RPMI7951 (cell line): Measurements from ENCODE around the gene AATF. TPM values are rescaled to one million over a fixed set of nuclear protein-coding genes. Genes with fewer than 3 reads are reported as not detected.
A peak's percentile ranks its signal among the peaks of the same experiment; 100 is the strongest.
"Not testable (repeated sequence)": the region's sequence is repeated elsewhere in the genome, so short reads cannot be mapped to it uniquely, and the experiment has no call there.

ENCODE experiments used
- DNase-seq: peaks from one replicate; pipeline ENCODE4 v3.0.0-alpha.2; 2012; ENCODE audit warnings: low read depth
- total RNA-seq: library from RNA; depleted of rRNA; stranded (reverse); fragments of >200 nt; shearing (Covaris generic); gene quantifications from 2 replicates; pipeline ENCODE4 v1.2.3, GENCODE V29; 2014

Gene AATF
- total RNA-seq, 1 experiment from 2014 or later: 27.0 TPM

GRCh38 chr17:37047631-37048104 is 98.9 kb downstream of the AATF start:
- DNase-seq: peak; percentile 66

- DNase-seq: no peak
Measured at GRCh38 chr17:37048811-37049210, 100.1 kb downstream of the AATF start.

GRCh38 chr17:37050920-37051319 is 102.2 kb downstream of the AATF start:
- no peak for DNase-seq

- no peak for DNase-seq
Measured at GRCh38 chr17:37051381-37051780, 102.6 kb downstream of the AATF start.

GRCh38 chr17:37051833-37052232 is 103.1 kb downstream of the AATF start:
- no peak for DNase-seq

- no peak for DNase-seq
Measured at GRCh38 chr17:37052450-37052849, 103.7 kb downstream of the AATF start.

GRCh38 chr17:37054894-37055293 is 106.1 kb downstream of the AATF start:
- no peak for DNase-seq

- no peak for DNase-seq
Measured at GRCh38 chr17:37056622-37057021, 107.9 kb downstream of the AATF start.

GRCh38 chr17:37059493-37059892 is 110.7 kb downstream of the AATF start:
- DNase-seq: no peak

- DNase-seq: no peak
Measured at GRCh38 chr17:37060094-37060493, 111.3 kb downstream of the AATF start.

GRCh38 chr17:37060928-37061327 is 112.2 kb downstream of the AATF start:
- DNase-seq: no peak

GRCh38 chr17:37062021-37062420 is 113.3 kb downstream of the AATF start:
- no peak for DNase-seq

GRCh38 chr17:37064206-37064605 is 115.5 kb downstream of the AATF start:
- DNase-seq: no peak

GRCh38 chr17:37064956-37065355 is 116.2 kb downstream of the AATF start:
- no peak for DNase-seq

- no peak for DNase-seq
Measured at GRCh38 chr17:37065486-37066321, 117.0 kb downstream of the AATF start.

- DNase-seq: no peak
Measured at GRCh38 chr17:37066322-37067255, 117.8 kb downstream of the AATF start.

GRCh38 chr17:37067555-37068111 is 118.9 kb downstream of the AATF start:
- DNase-seq: peak; percentile 74

GRCh38 chr17:37068266-37068665 is 119.5 kb downstream of the AATF start:
- DNase-seq: peak; percentile 25

GRCh38 chr17:37069087-37069486 is 120.3 kb downstream of the AATF start:
- no peak for DNase-seq

GRCh38 chr17:37073464-37073863 is 124.7 kb downstream of the AATF start:
- DNase-seq: not testable (repeated sequence)

GRCh38 chr17:37079065-37079708 is 130.4 kb downstream of the AATF start:
- DNase-seq: no peak

GRCh38 chr17:37079735-37080134 is 131.0 kb downstream of the AATF start:
- DNase-seq: no peak
